ENCODE results near the gene ROPN1.
"Not testable (repeated sequence)": the region's sequence is repeated elsewhere in the genome, so short reads cannot be mapped to it uniquely, and the experiment has no call there.

ROPN1 gene

DNA sequence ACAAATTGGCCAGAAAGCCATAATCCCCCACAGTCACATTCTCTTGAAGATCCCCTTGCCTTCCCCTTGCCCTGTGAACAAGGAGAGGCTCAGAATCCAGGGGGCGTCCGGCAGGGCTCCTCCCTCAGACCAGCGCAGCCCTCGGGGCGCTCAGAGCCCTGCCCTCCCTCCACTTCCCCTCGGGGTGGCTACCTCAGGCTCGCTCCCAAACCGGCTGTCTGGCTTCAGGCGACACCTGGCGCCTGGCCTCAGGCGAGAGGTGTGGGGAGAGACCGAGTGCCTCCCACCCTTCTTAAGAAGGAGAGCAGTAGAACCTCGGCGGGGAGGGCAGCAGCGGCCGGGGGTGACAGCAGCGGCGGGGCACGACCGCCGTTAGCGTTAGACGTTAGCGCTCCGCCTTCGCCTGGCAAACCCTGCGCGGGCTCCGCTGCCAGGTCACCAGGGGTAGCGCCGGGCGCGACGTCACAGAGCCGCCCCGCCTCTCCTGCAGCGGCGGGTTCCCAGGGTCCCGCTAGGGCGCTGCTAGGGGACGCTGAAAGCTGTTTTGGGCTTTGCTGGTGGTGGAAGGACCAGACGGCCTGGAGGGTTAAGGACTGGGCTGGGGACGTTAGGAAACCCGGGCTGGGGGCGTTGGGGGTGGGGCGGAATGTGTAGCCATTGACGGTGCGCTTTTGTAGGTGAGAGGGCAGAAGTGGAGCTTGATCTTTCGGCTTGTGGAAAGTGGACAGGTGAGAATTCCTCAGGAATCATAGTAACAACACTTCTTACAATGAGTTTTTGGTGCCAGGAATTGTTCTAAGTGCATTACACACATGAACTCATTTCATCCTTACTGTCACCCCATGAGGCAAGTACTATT is at the start of gene ROPN1:
Gene ROPN1, minus strand, starts transcription at position 395 of the 859 bp plus-strand sequence. CDS start 11,643 bp downstream, outside the sequence.
- DNase-seq, result not testable (repeated sequence)

DNA sequence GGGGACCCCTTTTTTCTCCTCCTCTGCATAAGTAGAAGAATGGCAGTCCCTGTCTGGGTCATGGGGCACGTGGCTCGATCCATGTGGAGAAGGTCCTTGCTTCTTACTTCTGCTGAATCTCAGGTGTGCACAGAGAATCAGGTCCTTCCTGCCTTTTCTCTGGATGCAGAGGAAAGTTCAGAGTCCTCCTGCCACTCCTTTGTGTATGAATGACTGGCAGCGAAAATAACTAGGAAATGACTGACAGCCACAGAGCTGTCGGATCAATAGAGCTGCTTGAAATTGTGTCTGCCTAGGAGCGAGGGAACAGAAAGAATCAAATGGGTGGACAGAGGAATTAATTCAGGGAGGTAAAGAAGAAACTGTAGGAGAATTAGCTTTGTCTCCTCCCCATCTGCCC is 49.6 kb upstream of the ROPN1 start:
- no peak for DNase-seq

DNA sequence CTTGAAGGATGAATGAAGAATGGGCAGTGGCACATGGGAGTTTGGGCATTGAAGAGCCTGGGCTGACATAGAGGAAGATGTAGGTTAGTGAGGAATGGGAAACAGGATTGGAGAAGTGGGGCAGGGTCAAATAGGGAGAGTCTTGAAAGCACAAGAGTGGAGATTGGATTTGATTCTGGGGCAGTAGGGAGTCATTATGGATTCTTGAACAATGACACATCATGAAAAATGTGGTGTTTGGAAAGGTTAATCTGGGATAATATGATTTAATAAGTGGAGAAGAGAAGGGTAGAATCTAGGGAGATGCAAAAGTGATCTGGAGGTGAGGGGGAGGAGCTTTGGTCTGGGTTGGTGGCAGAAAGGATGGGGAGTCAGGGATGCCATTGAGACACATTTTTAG is 45.4 kb upstream of the ROPN1 start:
- no peak for DNase-seq

DNA sequence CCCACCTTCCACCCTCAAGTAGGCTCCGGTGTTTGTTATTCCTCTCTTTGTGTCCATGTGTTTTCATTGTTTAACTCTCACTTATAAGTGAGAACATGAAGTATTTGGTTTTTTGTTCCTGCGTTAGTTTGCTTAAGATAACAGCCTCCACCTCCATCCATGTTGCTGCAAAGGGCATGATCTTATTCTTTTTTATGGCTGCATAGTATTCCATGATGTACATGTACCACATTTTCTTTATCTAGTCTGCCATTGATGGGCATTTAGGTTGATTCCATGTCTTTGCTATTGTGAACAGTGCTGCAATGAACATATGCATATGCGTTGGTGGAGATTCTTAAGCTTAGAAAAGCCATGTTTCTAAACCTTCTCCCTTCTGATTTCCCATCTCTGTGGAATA is 44.3 kb upstream of the ROPN1 start:
- not testable (repeated sequence) for DNase-seq

DNA sequence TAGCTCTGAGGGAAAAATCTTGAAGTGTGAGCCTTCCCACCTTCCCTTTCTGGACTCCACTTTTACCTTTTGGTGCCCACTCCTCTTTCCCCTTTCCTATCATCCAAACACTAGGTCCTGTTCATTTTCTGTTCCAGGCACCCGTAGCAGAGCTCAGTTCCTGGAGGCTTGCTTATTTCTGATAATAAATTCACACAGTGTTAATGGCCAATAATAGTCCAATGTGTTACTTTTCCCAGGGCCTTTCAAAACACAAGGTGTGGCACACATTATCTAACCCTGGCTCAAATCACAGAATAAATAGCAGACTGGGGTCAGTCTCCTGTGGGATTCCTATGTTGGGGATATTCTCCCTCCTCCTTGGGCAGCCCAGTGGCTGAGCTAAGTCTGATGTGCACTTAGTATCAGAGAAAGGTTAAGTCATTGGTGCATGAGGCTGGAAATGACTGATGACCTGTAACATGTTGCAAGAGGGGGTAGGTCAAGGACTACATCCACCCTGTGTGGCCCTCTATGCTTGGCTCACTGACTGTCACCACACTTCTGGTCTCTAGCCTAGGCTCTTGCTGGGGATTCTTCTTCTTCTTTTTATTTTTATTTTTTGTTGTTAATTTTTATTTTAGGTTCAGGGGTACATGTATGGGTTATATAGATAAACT is 43.7 kb upstream of the ROPN1 start:
- DNase-seq, result no peak

DNA sequence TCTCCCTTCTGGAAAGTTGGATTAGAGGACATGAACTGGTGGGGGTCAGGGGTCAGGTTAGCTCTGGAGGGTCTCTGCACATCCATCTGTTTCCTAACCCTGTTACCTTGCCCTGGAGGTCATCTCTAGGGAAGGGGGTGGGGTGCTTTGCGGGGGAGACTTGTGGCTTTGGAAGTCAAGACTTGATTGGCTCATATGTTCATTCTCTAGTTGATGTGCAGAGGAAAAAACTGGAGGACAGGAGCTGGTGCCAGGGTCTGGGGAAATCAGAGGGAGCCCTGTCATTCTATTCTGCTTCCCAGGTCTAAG is 42.9 kb upstream of the ROPN1 start:
- DNase-seq, result no peak

DNA sequence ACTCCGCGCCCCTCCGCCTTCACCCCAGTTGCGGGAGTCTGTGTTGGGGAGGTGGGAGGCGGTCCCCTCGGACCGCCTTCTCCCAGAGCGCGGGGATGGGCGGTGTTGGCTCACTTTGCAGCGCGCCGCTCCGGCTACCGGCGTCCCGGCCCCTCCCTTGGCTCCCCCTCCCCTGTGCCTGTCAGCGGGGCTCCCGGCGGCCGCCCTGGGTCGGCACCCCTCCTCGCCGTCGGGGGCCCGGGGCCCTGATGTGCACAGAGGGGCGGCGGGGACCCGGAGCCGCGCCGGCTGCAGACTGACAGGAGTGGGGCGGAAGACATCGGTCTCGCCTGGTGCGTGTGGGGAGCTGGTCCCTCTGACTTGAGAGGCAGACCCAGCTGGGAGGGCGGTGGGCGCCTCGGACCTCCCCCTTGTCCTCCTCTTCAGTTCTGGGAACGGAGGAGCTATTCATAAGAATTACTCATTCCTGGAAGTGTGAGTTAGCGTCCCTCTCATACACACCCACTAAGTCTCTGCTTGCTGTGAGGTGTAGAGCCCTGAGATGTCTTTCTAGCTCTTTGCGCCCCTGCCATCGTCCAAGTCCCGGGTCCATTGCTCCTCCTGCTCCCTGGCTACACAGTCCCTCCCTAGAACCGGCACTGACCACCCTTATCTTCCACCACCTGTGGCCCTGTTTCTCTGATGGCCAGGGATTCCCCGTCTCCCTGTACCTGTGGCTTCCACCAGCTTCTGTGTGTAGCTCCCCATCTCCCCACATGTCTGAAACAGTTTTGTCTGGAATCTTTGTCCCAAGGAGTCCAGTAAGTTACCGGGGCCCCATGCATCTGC is 42.3 kb upstream of the ROPN1 start:
- DNase-seq, result peak; percentile 51

DNA sequence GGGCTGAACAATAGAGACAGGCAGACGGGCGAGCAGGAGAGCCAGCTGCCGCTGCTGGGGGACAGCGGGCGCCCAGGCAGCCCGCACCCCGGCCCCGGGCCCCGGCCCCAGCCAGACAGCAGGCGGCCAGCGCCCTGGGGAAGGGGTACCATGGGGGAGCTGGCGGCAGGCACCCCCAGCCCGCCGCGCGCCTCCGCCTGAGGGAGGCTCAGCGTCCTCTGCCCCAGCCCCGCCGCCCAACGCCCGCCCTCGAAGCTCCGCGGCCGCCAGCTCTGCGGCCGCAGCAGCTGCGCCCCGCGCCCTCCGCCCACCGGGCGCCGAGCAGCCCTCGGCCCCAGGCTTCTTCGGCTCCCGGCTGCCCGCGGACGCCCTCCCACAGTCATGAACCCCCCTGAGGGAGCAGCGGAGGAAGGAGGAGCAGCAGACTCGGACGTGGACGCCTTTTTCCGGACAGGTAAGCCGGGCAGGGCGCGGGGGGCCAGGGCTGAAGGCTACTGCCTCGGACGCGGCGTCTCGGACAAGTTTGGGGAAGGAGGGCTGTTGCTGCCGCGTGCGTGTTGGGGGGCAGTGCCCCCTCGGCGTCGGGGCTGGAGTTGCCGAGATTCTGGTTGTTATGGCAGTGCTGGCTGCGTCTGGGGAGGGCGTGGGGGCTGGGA is 41.6 kb upstream of the ROPN1 start, which contains the start of gene KALRN:
Gene KALRN, plus strand, starts transcription at position 10 of the 656 bp plus-strand sequence.
- DNase-seq, result peak; percentile 46

DNA sequence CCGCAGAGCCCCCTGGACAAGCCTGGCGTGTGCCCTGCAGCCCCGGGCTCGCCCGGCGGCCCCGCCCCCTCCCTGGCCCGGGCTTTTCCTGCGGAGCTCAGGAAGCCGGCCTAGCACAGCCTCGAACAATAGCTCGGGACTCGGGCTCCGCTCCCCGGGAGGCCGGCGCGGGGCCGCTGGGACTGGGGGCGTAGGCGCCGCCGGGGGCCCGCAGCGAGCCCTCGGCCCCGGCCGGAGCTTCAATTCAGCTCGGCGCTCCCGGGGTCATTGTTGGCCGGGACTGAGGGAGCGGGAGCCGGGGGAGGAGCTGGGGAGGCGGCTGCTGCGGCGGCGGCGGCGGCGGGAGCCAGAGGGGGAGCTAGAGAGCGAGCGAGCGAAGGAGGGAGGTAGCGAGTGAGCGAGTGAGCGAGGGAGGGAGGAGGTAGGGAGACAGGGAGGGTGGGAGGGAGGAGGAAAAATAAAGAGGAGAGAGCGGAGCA is 41.0 kb upstream of the ROPN1 start:
- DNase-seq, result peak; percentile 96

DNA sequence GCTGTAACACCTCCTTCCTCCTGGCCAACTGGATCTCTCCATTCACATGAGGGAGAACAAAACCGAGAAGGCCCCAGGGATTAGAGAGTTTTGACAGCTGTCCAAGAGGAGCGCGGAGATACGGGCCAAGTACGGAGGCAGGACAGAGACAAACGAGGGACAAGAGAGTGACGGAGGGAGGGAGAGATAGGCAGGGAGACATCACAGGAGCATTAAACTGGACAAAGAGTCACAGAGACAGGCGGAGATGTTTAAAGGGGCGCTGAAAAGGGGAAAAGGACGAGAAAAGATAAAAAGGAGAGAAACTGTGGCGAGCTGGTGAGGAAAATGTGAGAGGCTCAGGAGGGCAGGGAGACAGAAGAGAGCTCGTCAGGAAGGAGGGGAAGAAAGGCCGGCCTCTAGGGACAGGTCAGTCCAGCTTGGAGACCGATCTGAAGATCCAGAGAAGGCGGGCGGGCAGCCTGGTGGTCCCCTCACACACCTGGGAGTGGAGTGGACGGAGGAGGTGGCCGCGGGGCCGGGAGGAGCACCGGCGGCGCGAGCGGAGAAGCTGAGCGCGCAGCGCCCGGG is 40.5 kb upstream of the ROPN1 start:
- DNase-seq, result peak; percentile 60

DNA sequence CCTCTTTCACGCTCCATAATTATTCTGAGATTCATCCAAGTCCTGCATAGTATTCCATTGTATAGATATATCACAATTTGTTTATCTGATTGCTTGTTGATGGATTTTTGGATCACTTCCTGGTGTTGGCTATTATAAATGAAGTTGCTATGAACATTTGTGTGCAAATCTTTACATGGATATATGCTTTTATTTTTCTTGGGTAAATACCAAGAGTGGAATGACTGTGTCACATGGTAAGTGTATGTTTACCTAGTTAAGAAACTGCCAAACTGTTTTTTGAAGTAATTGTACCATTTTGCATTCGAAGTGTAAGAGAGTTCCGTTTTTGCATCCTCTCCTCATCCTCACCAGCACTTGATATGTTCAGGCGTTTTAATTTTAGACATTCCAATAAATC is 34.6 kb upstream of the ROPN1 start:
- no peak for DNase-seq

DNA sequence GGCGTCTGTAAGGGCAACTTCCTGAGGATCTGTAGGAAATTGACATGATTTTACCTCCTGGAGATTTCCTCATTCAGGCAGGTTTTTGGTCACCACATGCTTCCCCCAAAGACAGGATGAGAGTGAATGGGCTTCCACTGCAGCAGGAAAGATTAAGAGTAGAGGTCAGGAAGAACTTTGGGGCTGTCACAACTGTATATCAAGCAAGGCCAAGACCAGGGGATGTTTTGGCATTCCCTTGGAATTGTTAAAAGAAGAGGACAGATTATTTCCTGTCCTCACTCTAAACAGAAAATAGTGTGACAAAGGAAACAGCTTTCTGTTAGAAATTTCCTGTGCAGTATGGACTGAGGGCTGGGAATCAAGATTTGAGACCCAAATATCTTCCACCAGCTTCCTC is 31.6 kb upstream of the ROPN1 start:
- not testable (repeated sequence) for DNase-seq

DNA sequence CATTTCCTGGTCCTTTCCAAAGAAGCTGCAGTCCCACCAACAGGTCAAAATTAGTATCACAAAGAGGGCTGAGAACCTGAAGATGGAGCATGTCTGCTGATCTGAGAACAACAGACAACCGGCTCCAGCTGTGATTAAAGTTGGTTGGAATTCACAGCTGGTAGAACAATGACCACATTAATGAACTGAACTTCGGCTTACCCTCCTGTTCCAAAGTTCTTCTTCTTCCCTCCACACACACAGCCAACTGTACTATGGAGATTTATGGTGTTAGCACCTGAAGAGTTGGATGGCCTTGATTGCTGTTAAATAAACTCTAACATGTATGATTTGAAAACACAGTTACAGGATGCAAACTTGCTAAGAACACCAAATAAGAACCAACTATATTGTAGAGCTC is 27.4 kb upstream of the ROPN1 start:
- DNase-seq, result no peak

DNA sequence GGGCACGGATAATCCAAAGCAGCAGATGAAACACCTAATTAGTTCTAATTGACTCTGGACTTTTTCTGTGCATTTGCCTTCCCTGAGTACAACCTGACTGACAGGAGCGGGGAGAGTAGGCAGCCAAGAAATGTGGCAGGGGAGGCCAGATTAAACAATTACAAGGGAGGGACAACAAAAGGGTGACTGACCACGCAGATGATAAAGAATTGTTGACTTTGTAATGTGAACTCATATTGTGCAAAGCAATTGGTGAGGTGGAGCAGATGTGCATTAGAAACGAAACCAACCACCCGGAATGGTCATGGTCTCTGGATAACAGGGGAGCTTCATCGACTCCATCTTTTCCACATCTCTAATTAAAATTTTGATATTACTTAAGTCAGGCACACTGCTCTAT is 25.6 kb upstream of the ROPN1 start:
- DNase-seq, result not testable (repeated sequence)

DNA sequence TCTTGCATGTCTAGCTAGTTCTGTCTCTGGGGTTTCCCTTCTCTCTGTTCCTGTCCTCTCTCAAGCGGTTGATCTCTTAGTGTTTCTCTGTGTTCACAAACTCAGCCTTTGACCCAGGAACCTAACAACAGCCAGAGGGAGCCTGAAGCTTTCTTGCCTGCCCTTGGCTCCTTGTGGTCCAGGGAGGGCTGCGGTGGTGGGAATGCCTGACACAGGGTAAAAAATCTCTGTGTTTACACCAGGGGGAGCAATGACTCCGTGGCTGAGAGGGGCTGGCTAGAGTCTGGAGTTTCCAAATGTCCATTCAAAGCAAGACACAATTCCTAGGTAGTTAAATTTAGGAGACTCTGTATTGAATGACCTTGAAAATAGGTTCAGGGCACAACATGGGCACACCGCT is 24.6 kb upstream of the ROPN1 start:
- DNase-seq, result peak; percentile 72

DNA sequence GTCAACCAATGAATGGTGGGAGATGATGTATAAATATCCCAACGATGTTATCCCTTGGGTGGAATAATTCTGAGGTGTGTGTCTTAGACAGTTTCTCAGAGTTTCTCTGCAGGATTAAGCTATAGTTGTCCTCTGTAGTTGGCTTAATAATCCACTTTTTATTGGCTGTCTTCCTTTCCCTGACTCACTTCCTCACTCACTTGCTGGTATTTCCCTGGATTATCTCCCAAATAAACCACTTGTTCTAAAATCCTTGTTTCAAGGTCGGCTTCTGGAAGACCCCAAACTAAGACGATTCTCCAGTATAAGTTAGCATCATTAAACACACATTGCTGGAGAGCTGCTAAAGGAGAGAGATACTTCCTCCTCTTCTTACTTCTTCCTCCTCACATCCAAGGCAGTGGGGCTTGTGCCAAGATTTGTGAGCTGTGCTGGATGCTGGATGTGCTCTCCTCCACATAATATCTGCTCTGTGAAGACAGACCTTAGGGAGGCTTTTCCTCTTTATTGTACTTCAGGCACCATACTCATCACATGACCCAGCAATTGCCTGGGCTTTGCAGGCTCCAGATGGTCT is 22.5 kb upstream of the ROPN1 start:
- peak; percentile 48 for DNase-seq

DNA sequence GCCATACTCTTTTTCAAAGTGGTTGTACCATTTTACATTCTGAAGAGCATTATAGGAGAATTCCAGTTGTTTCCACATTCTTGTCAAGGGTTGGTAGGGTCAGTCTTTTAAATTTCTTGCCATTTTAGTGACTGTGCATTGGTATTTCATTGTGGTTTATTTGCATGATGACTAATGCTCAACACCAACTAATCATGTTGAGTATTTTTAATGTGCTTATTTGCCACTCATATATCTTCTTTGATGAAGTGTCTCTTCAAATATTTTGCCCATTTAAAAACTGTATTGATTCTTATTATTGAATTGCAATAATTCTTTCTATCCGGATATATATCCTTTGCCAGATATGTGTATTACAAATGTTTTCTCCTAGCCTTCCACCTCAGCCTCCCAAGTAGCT is 16.4 kb upstream of the ROPN1 start:
- not testable (repeated sequence) for DNase-seq

DNA sequence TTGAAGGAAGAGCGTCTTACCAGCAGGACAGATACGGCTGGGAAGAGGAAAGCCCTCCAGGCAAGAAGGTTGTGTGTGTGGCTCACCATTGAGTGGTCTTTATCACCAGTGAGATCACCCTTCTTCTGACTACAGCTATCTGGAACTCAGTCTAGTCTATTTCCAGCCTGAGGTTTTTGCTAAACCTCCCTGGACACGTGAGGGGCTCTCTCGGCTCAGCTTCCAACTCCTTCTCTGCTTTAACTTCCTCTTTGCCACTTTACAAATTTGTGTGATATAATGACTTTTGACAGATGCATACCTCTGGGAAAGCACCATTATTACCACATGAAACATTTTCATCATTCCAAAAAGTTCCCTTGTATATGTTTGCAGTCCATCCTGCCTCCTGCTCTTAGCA is 15.3 kb upstream of the ROPN1 start:
- no peak for DNase-seq

DNA sequence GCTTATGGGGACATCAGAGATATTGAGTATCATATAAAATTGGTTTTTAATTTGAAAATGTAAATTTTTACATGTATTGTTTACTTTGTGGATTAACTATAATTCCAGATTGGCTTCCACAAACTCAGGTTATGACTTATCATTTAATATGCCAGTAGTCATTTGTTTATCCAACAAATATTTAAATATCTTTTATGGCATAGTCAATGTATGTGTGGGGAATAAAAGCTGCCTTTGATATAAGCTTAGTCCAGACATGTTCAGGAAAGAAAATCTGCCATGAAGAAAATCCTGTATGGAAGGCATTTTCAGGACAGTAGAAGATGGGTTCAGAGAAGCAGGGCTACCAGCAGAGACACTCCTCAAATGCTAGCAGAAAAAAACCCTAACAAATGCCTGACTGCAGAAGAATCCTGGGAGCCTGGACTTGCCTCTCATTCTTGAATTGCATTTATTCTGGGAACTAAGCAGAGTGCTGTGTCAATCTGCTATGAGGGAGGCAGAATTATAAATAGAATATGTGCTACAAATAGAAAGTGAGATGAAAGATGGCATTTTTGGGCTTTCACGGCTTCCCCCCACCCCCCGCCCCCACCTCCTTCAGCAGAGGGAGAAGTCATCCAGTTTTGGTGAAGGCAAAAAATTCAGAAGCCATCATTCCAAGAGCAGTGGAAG is 10.6 kb upstream of the ROPN1 start:
- not testable (repeated sequence) for DNase-seq

DNA sequence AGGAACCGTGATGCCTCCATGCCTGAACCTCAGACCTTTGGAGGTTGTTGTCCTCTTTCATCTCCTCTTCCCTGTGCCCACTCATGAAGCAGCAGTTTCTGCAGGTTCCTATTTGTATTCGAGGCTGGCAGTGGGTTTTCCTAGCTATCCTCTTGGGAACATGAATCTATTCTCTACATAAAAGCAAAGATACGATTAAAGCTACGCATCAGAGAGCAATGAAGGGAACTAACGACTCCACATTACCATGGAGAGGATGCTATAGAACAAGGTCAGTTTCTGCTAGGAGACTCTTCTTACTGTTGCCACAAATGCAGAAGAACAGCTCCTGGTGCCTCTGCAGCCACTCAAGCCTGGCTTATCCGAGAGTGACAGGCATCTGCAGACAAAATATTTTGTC is 9.4 kb upstream of the ROPN1 start:
- DNase-seq, result not testable (repeated sequence)

DNA sequence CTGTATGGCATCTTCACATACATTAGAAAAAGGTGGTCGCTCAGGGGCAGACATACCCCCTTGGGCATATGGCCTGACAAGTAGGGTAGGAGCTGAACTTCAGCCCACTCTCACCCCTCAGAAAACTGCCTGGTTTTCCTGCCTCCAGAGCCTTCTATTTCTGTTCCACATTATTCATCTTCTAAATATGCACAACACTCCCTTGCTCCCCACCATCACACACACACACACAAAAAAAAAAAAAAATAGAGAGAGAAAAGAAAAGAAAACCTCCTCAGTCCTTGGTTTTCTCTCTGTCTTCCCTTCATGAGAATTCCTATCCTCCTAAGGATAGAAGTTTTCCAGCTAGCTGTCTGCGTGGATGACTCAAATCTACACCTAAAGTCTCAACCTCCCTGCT is 5.6 kb upstream of the ROPN1 start:
- DNase-seq, result no peak

Measured in right hindlimb (tissue), 1 donor.